ENCODE measurements around the gene RHOT2. TPM values are rescaled to one million over a fixed set of nuclear protein-coding genes. Genes with fewer than 3 reads are reported as not detected.
A peak's percentile ranks its signal among the peaks of the same experiment; 100 is the strongest.

The RHOT2 gene
- total RNA-seq, 4 donors from 2014 or later, result 38.8 to 86.9 (median 61.5) TPM

- ATAC-seq (ENCODE audit: low FRiP score) (no peak), DNase-seq (ENCODE audit: low spot score) (no peak)
- TF ChIP-seq CTCF (IDR thresholded peaks at IDR 0.05), result no peak
These were observed 24.6 kb downstream of the RHOT2 start for GRCh38 chr16:692356-693108.

- no peak for TF ChIP-seq CTCF (IDR thresholded peaks at IDR 0.05)
- DNase-seq (ENCODE audit: low spot score) (no peak), ATAC-seq (ENCODE audit: low FRiP score) (no peak)
These were observed 25.4 kb downstream of the RHOT2 start for GRCh38 chr16:693364-693763.

- no peak for TF ChIP-seq CTCF (IDR thresholded peaks at IDR 0.05)
- DNase-seq (ENCODE audit: low spot score) (no peak), ATAC-seq (ENCODE audit: low FRiP score) (no peak)
These were observed 25.8 kb downstream of the RHOT2 start for GRCh38 chr16:693766-694165.

- no peak for ATAC-seq (ENCODE audit: low FRiP score)
- no peak for TF ChIP-seq CTCF (IDR thresholded peaks at IDR 0.05)
- DNase-seq (ENCODE audit: low spot score), result no peak
These were observed 26.4 kb downstream of the RHOT2 start for GRCh38 chr16:694187-694862.

- ATAC-seq (ENCODE audit: low FRiP score), result no peak
- DNase-seq (ENCODE audit: low spot score), result no peak
- no peak for TF ChIP-seq CTCF (IDR thresholded peaks at IDR 0.05)
These were observed 27.0 kb downstream of the RHOT2 start for GRCh38 chr16:694863-695354.

GRCh38 chr16:695355-696089 is 27.6 kb downstream of the RHOT2 start:
- no peak for DNase-seq (ENCODE audit: low spot score)
- peak; percentile 46 for ATAC-seq (ENCODE audit: low FRiP score)
- TF ChIP-seq CTCF (IDR thresholded peaks at IDR 0.05), result no peak
